HEK293 (cell line): ENCODE measurements around the gene RCC1.
"Not testable (repeated sequence)": the region's sequence is repeated elsewhere in the genome, so short reads cannot be mapped to it uniquely, and the experiment has no call there.

Experiments used
- CTCF ChIA-PET: fragments of 350-600 bp; formaldehyde crosslinking; extraction: SDS; loops from one replicate; lab custom pipeline; 2021; ENCODE audit warnings: antibody characterized with exemption; lab: Yijun Ruan, JAX
- POLR2A ChIA-PET: fragments of 300-600 bp; formaldehyde crosslinking; extraction: SDS; loops from one replicate; lab custom pipeline; 2020; ENCODE audit warnings: antibody characterized with exemption, inconsistent platforms; lab: Yijun Ruan, JAX
- H3K27ac ChIP-seq: fragments of 200-500 bp; sonication (Bioruptor generic); 2 replicates; pipeline ENCODE4 v1.5.1; 2014; ENCODE audit warnings: low read depth, low read length, control low read depth, inconsistent platforms; ENCODE audit errors: extremely low read depth
- H3K36me3 ChIP-seq, 2 experiments: fragments of 200-500 bp in 1 of 2; sonication (Bioruptor generic) in 1 of 2; 1 replicate in 1 of 2; 2 replicates in 1 of 2; pipeline ENCODE4 v1.5.1; 2014 to 2017; ENCODE audit warnings: inconsistent platforms in 2 of 2, low read length in 2 of 2; ENCODE audit not compliant: control insufficient read depth in 2 of 2, insufficient read depth in 1 of 2
- H3K4me1 ChIP-seq: fragments of 200-500 bp; sonication (Bioruptor generic); 2 replicates; pipeline ENCODE4 v1.5.1; 2014; ENCODE audit warnings: mild to moderate bottlenecking, low read length, inconsistent platforms; ENCODE audit not compliant: control insufficient read depth, insufficient read depth
- H3K4me3 ChIP-seq: 2 replicates; pipeline ENCODE4 v1.5.1; 2011; ENCODE audit warnings: low read depth, mild to moderate bottlenecking, control low read depth, low read length, moderate library complexity
- H3K9me3 ChIP-seq: fragments of 200-500 bp; sonication (Bioruptor generic); 2 replicates; pipeline ENCODE4 v1.5.1; 2014; ENCODE audit warnings: low read depth, low read length, inconsistent platforms; ENCODE audit not compliant: control insufficient read depth, insufficient read depth
- EGR2 ChIP-seq: fragments of 450-650 bp; formaldehyde crosslinking; IDR thresholded peaks from 2 replicates; pipeline ENCODE4 v1.5.1; 2016; ENCODE audit warnings: low read depth, missing biosample characterization, missing genetic modification characterization
- IKZF3 ChIP-seq: fragments of 450-650 bp; IDR thresholded peaks from 2 replicates; pipeline ENCODE4 v1.5.0; 2018; ENCODE audit warnings: missing biosample characterization, mild to moderate bottlenecking, missing genetic modification characterization, moderate library complexity
- KLF1 ChIP-seq: fragments of 450-650 bp; formaldehyde crosslinking; IDR thresholded peaks from 2 replicates; pipeline ENCODE4 v1.5.1; 2016; ENCODE audit warnings: missing biosample characterization, missing genetic modification characterization
- KLF17 ChIP-seq: fragments of 450-650 bp; formaldehyde crosslinking; IDR thresholded peaks from 2 replicates; pipeline ENCODE4 v1.5.1; 2016; ENCODE audit warnings: missing biosample characterization, missing genetic modification characterization
- KLF7 ChIP-seq: fragments of 450-650 bp; formaldehyde crosslinking; IDR thresholded peaks from 2 replicates; pipeline ENCODE4 v1.5.1; 2016; ENCODE audit warnings: missing biosample characterization, missing genetic modification characterization, borderline replicate concordance
- PRDM10 ChIP-seq: fragments of 450-650 bp; formaldehyde crosslinking; IDR thresholded peaks from 2 replicates; pipeline ENCODE4 v1.5.1; 2016; ENCODE audit warnings: missing biosample characterization, missing genetic modification characterization
- SCRT2 ChIP-seq: fragments of 450-650 bp; formaldehyde crosslinking; IDR thresholded peaks from 2 replicates; pipeline ENCODE4 v1.5.1; 2016; ENCODE audit warnings: missing biosample characterization, missing genetic modification characterization
- SP2 ChIP-seq: fragments of 450-650 bp; formaldehyde crosslinking; IDR thresholded peaks from 2 replicates; pipeline ENCODE4 v1.5.1; 2016; ENCODE audit warnings: missing biosample characterization, missing genetic modification characterization
- ZBTB10 ChIP-seq: fragments of 450-650 bp; formaldehyde crosslinking; IDR thresholded peaks from 2 replicates; pipeline ENCODE4 v1.5.1; 2016; ENCODE audit warnings: missing biosample characterization, missing genetic modification characterization
- ZNF132 ChIP-seq: fragments of 450-650 bp; formaldehyde crosslinking; IDR thresholded peaks from 2 replicates; pipeline ENCODE4 v1.5.1; 2017; ENCODE audit warnings: missing biosample characterization, missing genetic modification characterization, borderline replicate concordance
- ZNF133 ChIP-seq: fragments of 450-650 bp; formaldehyde crosslinking; IDR thresholded peaks from 2 replicates; pipeline ENCODE4 v1.5.1; 2016; ENCODE audit warnings: missing biosample characterization, missing genetic modification characterization
- ZNF148 ChIP-seq: fragments of 450-650 bp; formaldehyde crosslinking; IDR thresholded peaks from 2 replicates; pipeline ENCODE4 v1.5.0; 2017; ENCODE audit warnings: missing biosample characterization, missing genetic modification characterization, borderline replicate concordance
- ZNF214 ChIP-seq: fragments of 450-650 bp; formaldehyde crosslinking; IDR thresholded peaks from 2 replicates; pipeline ENCODE4 v1.5.1; 2017; ENCODE audit warnings: missing biosample characterization, mild to moderate bottlenecking, missing genetic modification characterization, borderline replicate concordance
- ZNF266 ChIP-seq: fragments of 450-650 bp; formaldehyde crosslinking; IDR thresholded peaks from 2 replicates; pipeline ENCODE4 v1.5.1; 2016; ENCODE audit warnings: missing biosample characterization, missing genetic modification characterization, low read depth
- ZNF302 ChIP-seq: fragments of 450-650 bp; formaldehyde crosslinking; IDR thresholded peaks from 2 replicates; pipeline ENCODE4 v1.5.1; 2016; ENCODE audit warnings: missing biosample characterization, missing genetic modification characterization, low read depth
- ZNF311 ChIP-seq: fragments of 450-650 bp; formaldehyde crosslinking; IDR thresholded peaks from 2 replicates; pipeline ENCODE4 v1.5.1; 2017; ENCODE audit warnings: missing biosample characterization, missing genetic modification characterization, borderline replicate concordance
- ZNF510 ChIP-seq: fragments of 450-650 bp; formaldehyde crosslinking; IDR thresholded peaks from 2 replicates; pipeline ENCODE4 v1.5.1; 2018; ENCODE audit warnings: mild to moderate bottlenecking, missing genetic modification characterization, missing biosample characterization; ENCODE audit not compliant: insufficient replicate concordance
- ZNF548 ChIP-seq: fragments of 450-650 bp; formaldehyde crosslinking; IDR thresholded peaks from 2 replicates; pipeline ENCODE4 v1.5.1; 2016; ENCODE audit warnings: missing biosample characterization, missing genetic modification characterization
- ZNF621 ChIP-seq: fragments of 450-650 bp; formaldehyde crosslinking; IDR thresholded peaks from 2 replicates; pipeline ENCODE4 v1.5.1; 2017; ENCODE audit warnings: missing biosample characterization, missing genetic modification characterization
- ZNF626 ChIP-seq: fragments of 450-650 bp; sonication (Bioruptor Pico); formaldehyde crosslinking; IDR thresholded peaks from 2 replicates; pipeline ENCODE4 v1.5.1; 2018; ENCODE audit warnings: missing biosample characterization, missing genetic modification characterization, inconsistent platforms
- ZNF768 ChIP-seq: fragments of 450-650 bp; formaldehyde crosslinking; IDR thresholded peaks from 2 replicates; pipeline ENCODE4 v1.5.1; 2018; ENCODE audit warnings: missing biosample characterization, mild to moderate bottlenecking, missing genetic modification characterization
- ZNF791 ChIP-seq: fragments of 450-650 bp; formaldehyde crosslinking; IDR thresholded peaks from 2 replicates; pipeline ENCODE4 v1.5.1; 2016; ENCODE audit warnings: missing biosample characterization, missing genetic modification characterization

The RCC1 gene

GRCh38 chr1:28470146-28470545 is 35.7 kb upstream of the RCC1 start:
- no peak overlapping the region for H3K4me3 ChIP-seq
- no peak for TF ChIP-seq ZNF791
- peak; percentile 89 for TF ChIP-seq PRDM10 (tag by site-specific recombination)
- H3K27ac ChIP-seq = no peak overlapping the region
- POLR2A ChIA-PET = no interaction called here
- H3K36me3 ChIP-seq = peaks cover 22 to 57% of the 10 kb centered on the region in 2 experiments
- CTCF ChIA-PET = interaction anchor here (0.9 to 1.2 kb wide), 2 partner anchors 60 to 110 kb away, joined by 4 read pairs; no protein-coding TSS in a partner anchor
- no peaks in the 10 kb centered on the region for H3K4me1 ChIP-seq
- no peaks in the 10 kb centered on the region for H3K9me3 ChIP-seq

GRCh38 chr1:28479497-28479896 is 26.3 kb upstream of the RCC1 start:
- peaks cover 69 to 74% of the 10 kb centered on the region in 2 experiments for H3K36me3 ChIP-seq
- CTCF ChIA-PET, H3K27ac ChIP-seq, H3K9me3 ChIP-seq: not testable (repeated sequence)
- POLR2A ChIA-PET = interaction anchor here (0.7 to 0.9 kb wide), 2 partner anchors 26 to 102 kb away, joined by 4 to 6 read pairs; partner anchors contain the start of gene RCC1
- TF ChIP-seq KLF1 (peak; percentile 99), KLF17 (tag by site-specific recombination) (peak; percentile 58; the same call in 1 of the 2 replicates), KLF7 (peak; percentile 72; the same call in 1 of the 2 replicates), EGR2 (tag by site-specific recombination) (peak; percentile 38; the same call in 1 of the 2 replicates)
- TF ChIP-seq, all 188 proteins: peak for 4; not testable (repeated sequence) for 184
- H3K4me3 ChIP-seq, H3K4me1 ChIP-seq: not testable (repeated sequence)

- ChIA-PET CTCF (no interaction called here), POLR2A (interaction anchor here (0.6 to 0.9 kb wide), 2 partner anchors 25 to 396 kb away, joined by 4 to 6 read pairs; partner anchors contain the start of gene RCC1)
- Histone ChIP-seq H3K4me1 (no peaks in the 10 kb centered on the region), H3K9me3 (no peaks in the 10 kb centered on the region), H3K36me3 (peaks cover 75% of the 10 kb centered on the region in 2 experiments), H3K4me3 (no peak overlapping the region), H3K27ac (no peak overlapping the region)
- TF ChIP-seq ZNF548 (tag by site-specific recombination) = no peak
- TF ChIP-seq ZNF302 (tag by site-specific recombination) = no peak
- no peak for TF ChIP-seq ZNF214 (tag by site-specific recombination)
- no peak for TF ChIP-seq ZBTB10 (tag by site-specific recombination)
- TF ChIP-seq ZNF311 = no peak
- no peak for TF ChIP-seq ZNF132 (tag by site-specific recombination)
- no peak for TF ChIP-seq SCRT2 (tag by site-specific recombination)
- TF ChIP-seq ZNF626 (tag by site-specific recombination) = no peak
- no peak for TF ChIP-seq ZNF148 (tag by site-specific recombination)
- no peak for TF ChIP-seq ZNF621
- TF ChIP-seq ZNF768 (tag by site-specific recombination) = no peak
- no peak for TF ChIP-seq SP2 (tag by site-specific recombination)
- no peak for TF ChIP-seq ZNF510 (tag by site-specific recombination)
- TF ChIP-seq ZNF266 (tag by site-specific recombination) = no peak
- TF ChIP-seq ZNF133 (tag by site-specific recombination) = no peak
- TF ChIP-seq IKZF3 (tag by site-specific recombination) = no peak
Measured at GRCh38 chr1:28480308-28480707, 25.5 kb upstream of the RCC1 start.
